Measurements from ENCODE around the gene GP1BB.
"Not testable (repeated sequence)": the region's sequence is repeated elsewhere in the genome, so short reads cannot be mapped to it uniquely, and the experiment has no call there.

The GP1BB gene

GRCh38 chr22:19726064-19726788 is 2.9 kb downstream of the GP1BB start:
- DNase-seq (ENCODE audit: low read depth, low spot score) = not testable (repeated sequence)

- no peak for DNase-seq (ENCODE audit: low read depth, low spot score)
Measured at GRCh38 chr22:19727310-19728150, 4.2 kb downstream of the GP1BB start.

- DNase-seq (ENCODE audit: low read depth, low spot score) = no peak
Measured at GRCh38 chr22:19728271-19728670, 4.9 kb downstream of the GP1BB start.

GRCh38 chr22:19728836-19729235 is 5.5 kb downstream of the GP1BB start:
- no peak for DNase-seq (ENCODE audit: low read depth, low spot score)

GRCh38 chr22:19729507-19729906 is 6.2 kb downstream of the GP1BB start:
- no peak for DNase-seq (ENCODE audit: low read depth, low spot score)

- no peak for DNase-seq (ENCODE audit: low read depth, low spot score)
Measured at GRCh38 chr22:19730198-19730597, 6.9 kb downstream of the GP1BB start.

- DNase-seq (ENCODE audit: low read depth, low spot score) = peak; percentile 53
Measured at GRCh38 chr22:19730655-19731360, 7.5 kb downstream of the GP1BB start.

- DNase-seq (ENCODE audit: low read depth, low spot score) = no peak
Measured at GRCh38 chr22:19731361-19732135, 8.2 kb downstream of the GP1BB start.

- no peak for DNase-seq (ENCODE audit: low read depth, low spot score)
Measured at GRCh38 chr22:19732403-19733113, 9.2 kb downstream of the GP1BB start.

- DNase-seq (ENCODE audit: low read depth, low spot score) = no peak
Measured at GRCh38 chr22:19733755-19734154, 10.4 kb downstream of the GP1BB start.

GRCh38 chr22:19734163-19734562 is 10.8 kb downstream of the GP1BB start:
- DNase-seq (ENCODE audit: low read depth, low spot score) = no peak

- DNase-seq (ENCODE audit: low read depth, low spot score) = no peak
Measured at GRCh38 chr22:19734837-19735382, 11.6 kb downstream of the GP1BB start.

GRCh38 chr22:19735665-19736510 is 12.5 kb downstream of the GP1BB start:
- no peak for DNase-seq (ENCODE audit: low read depth, low spot score)

GRCh38 chr22:19737846-19738663 is 14.7 kb downstream of the GP1BB start:
- no peak for DNase-seq (ENCODE audit: low read depth, low spot score)

- no peak for DNase-seq (ENCODE audit: low read depth, low spot score)
Measured at GRCh38 chr22:19738664-19739447, 15.5 kb downstream of the GP1BB start.

- DNase-seq (ENCODE audit: low read depth, low spot score) = no peak
Measured at GRCh38 chr22:19739448-19739895, 16.1 kb downstream of the GP1BB start.

- DNase-seq (ENCODE audit: low read depth, low spot score) = no peak
Measured at GRCh38 chr22:19739911-19740449, 16.6 kb downstream of the GP1BB start.

GRCh38 chr22:19740586-19740985 is 17.2 kb downstream of the GP1BB start:
- no peak for DNase-seq (ENCODE audit: low read depth, low spot score)
